H9 (cell line): ENCODE data around the gene TBPL1. TPM values are rescaled to one million over a fixed set of nuclear protein-coding genes. Genes with fewer than 3 reads are reported as not detected.

Source experiments
- DNase-seq: peaks from one replicate; pipeline ENCODE4 v3.0.0-alpha.2; 2017
- H2AFZ ChIP-seq: one replicate; pipeline ENCODE4 v1.6.1; 2013; ENCODE audit warnings: mild to moderate bottlenecking, low read length, control low read depth, moderate library complexity
- H2AK5ac ChIP-seq: 2 replicates; pipeline ENCODE4 v1.6.1; 2013; ENCODE audit warnings: low read length, control low read depth, mixed read lengths; ENCODE audit not compliant: insufficient read length
- H2BK120ac ChIP-seq: one replicate; pipeline ENCODE4 v1.6.1; 2013; ENCODE audit warnings: low read depth, mild to moderate bottlenecking, low read length, control low read depth, inconsistent platforms; ENCODE audit not compliant: poor library complexity, severe bottlenecking
- H2BK12ac ChIP-seq: 2 replicates; pipeline ENCODE4 v1.6.1; 2013; ENCODE audit warnings: low read length, control low read depth, mixed read lengths, low read depth; ENCODE audit not compliant: insufficient read length
- H2BK15ac ChIP-seq: 2 replicates; pipeline ENCODE4 v1.6.1; 2013; ENCODE audit warnings: low read depth, low read length, control low read depth
- H2BK20ac ChIP-seq: one replicate; pipeline ENCODE4 v1.6.1; 2013; ENCODE audit warnings: low read depth, mild to moderate bottlenecking, low read length, control low read depth, inconsistent platforms; ENCODE audit not compliant: poor library complexity, severe bottlenecking
- H2BK5ac ChIP-seq: 2 replicates; pipeline ENCODE4 v1.6.1; 2013; ENCODE audit warnings: low read length, control low read depth, mixed read lengths; ENCODE audit not compliant: insufficient read length
- H3K14ac ChIP-seq: 2 replicates; pipeline ENCODE4 v1.6.1; 2013; ENCODE audit warnings: low read length, control low read depth; ENCODE audit not compliant: insufficient read depth
- H3K18ac ChIP-seq: 2 replicates; pipeline ENCODE4 v1.6.1; 2013; ENCODE audit warnings: low read depth, mild to moderate bottlenecking, mixed read lengths, low read length, control low read depth; ENCODE audit not compliant: insufficient read length
- H3K23ac ChIP-seq: 2 replicates; pipeline ENCODE4 v1.6.1; 2013; ENCODE audit warnings: low read length, control low read depth, mixed read lengths, low read depth; ENCODE audit not compliant: insufficient read length
- H3K23me2 ChIP-seq: 2 replicates; pipeline ENCODE4 v1.6.1; 2013; ENCODE audit warnings: low read depth, mild to moderate bottlenecking, mixed read lengths, low read length, control low read depth; ENCODE audit not compliant: insufficient read length, poor library complexity, severe bottlenecking
- H3K27ac ChIP-seq: 2 replicates; pipeline ENCODE4 v1.5.1; 2013; ENCODE audit warnings: low read length, control low read depth, mixed read lengths, low read depth; ENCODE audit not compliant: insufficient read length
- H3K27me3 ChIP-seq: 2 replicates; pipeline ENCODE4 v1.6.1; 2013; ENCODE audit warnings: low read length, control low read depth, inconsistent platforms; ENCODE audit not compliant: insufficient read depth
- H3K4ac ChIP-seq: 2 replicates; pipeline ENCODE4 v1.6.1; 2013; ENCODE audit warnings: low read depth, mild to moderate bottlenecking, control low read depth, inconsistent platforms, low read length, moderate library complexity
- H3K4me1 ChIP-seq: 2 replicates; pipeline ENCODE4 v1.6.1; 2013; ENCODE audit warnings: low read length, control low read depth, inconsistent platforms; ENCODE audit not compliant: insufficient read depth
- H3K4me2 ChIP-seq: 2 replicates; pipeline ENCODE4 v1.6.1; 2013; ENCODE audit warnings: low read length, control low read depth, mixed read lengths; ENCODE audit not compliant: insufficient read length, insufficient read depth
- H3K56ac ChIP-seq: 2 replicates; pipeline ENCODE4 v1.6.1; 2013; ENCODE audit warnings: low read depth, mild to moderate bottlenecking, mixed read lengths, low read length, control low read depth; ENCODE audit not compliant: insufficient read length
- H3K79me1 ChIP-seq: 2 replicates; pipeline ENCODE4 v1.6.1; 2013; ENCODE audit warnings: low read depth, mild to moderate bottlenecking, moderate library complexity, low read length, control low read depth, inconsistent platforms; ENCODE audit not compliant: insufficient read depth, poor library complexity, severe bottlenecking
- H3K79me2 ChIP-seq: 2 replicates; pipeline ENCODE4 v1.6.1; 2013; ENCODE audit warnings: low read length, control low read depth, inconsistent platforms; ENCODE audit not compliant: insufficient read depth
- H3K9ac ChIP-seq: 2 replicates; pipeline ENCODE4 v1.6.1; 2013; ENCODE audit warnings: low read length, control low read depth, mixed read lengths; ENCODE audit not compliant: insufficient read length; ENCODE audit errors: extremely low read depth
- H3K9me3 ChIP-seq: one replicate; pipeline ENCODE4 v1.6.1; 2013; ENCODE audit warnings: low read depth, low read length, inconsistent platforms; ENCODE audit not compliant: control insufficient read depth
- H3T11ph ChIP-seq: one replicate; pipeline ENCODE4 v1.6.1; 2013; ENCODE audit warnings: mild to moderate bottlenecking, low read length, control low read depth, inconsistent platforms
- H4K20me1 ChIP-seq: one replicate; pipeline ENCODE4 v1.6.1; 2013; ENCODE audit not compliant: control insufficient read depth, insufficient read length, insufficient read depth
- H4K5ac ChIP-seq: 2 replicates; pipeline ENCODE4 v1.6.1; 2013; ENCODE audit warnings: low read depth, mild to moderate bottlenecking, mixed read lengths, low read length, control low read depth; ENCODE audit not compliant: insufficient read length
- H4K8ac ChIP-seq: replicated peaks from 2 replicates; pipeline ENCODE4 v1.6.1; 2013; ENCODE audit warnings: low read length, control low read depth, mixed read lengths, low read depth; ENCODE audit not compliant: insufficient read length
- H4K91ac ChIP-seq: 2 replicates; pipeline ENCODE4 v1.6.1; 2013; ENCODE audit warnings: low read depth, mild to moderate bottlenecking, moderate library complexity, mixed read lengths, low read length, control low read depth; ENCODE audit not compliant: insufficient read length
- H3K27ac Mint-ChIP-seq, 3 experiments: 2 replicates in 2 of 3; 3 replicates in 1 of 3; pipeline ENCODE4 v1.8.0; 2020 to 2021; ENCODE audit warnings: mixed read lengths in 3 of 3, mild to moderate bottlenecking in 1 of 3, moderate library complexity in 1 of 3
- H3K27me3 Mint-ChIP-seq: 2 replicates; pipeline ENCODE4 v1.8.0; 2021; ENCODE audit warnings: low read depth, mild to moderate bottlenecking, moderate library complexity, mixed read lengths
- H3K36me3 Mint-ChIP-seq, 3 experiments: 2 replicates in 2 of 3; 3 replicates in 1 of 3; pipeline ENCODE4 v1.8.0; 2020 to 2021; ENCODE audit warnings: low read depth in 3 of 3, mixed read lengths in 3 of 3; ENCODE audit not compliant: insufficient read depth in 1 of 3
- H3K4me1 Mint-ChIP-seq, 2 experiments: 2 replicates each; pipeline ENCODE4 v1.8.0; 2020; ENCODE audit warnings: mixed read lengths in 2 of 2
- H3K4me3 Mint-ChIP-seq, 2 experiments: 2 replicates in 1 of 2; 3 replicates in 1 of 2; pipeline ENCODE4 v1.8.0; 2020 to 2021; ENCODE audit warnings: mild to moderate bottlenecking in 2 of 2, mixed read lengths in 2 of 2, moderate library complexity in 1 of 2
- H3K9me3 Mint-ChIP-seq, 2 experiments: 2 replicates in 1 of 2; 3 replicates in 1 of 2; pipeline ENCODE4 v1.8.0; 2020; ENCODE audit warnings: mild to moderate bottlenecking in 2 of 2, mixed read lengths in 2 of 2, moderate library complexity in 1 of 2
- CTCF ChIP-seq: fragments of 200-600 bp; sonication (generic); conservative IDR thresholded peaks from 3 replicates; pipeline ENCODE4 v1.8.0; 2021; ENCODE audit warnings: antibody characterized with exemption, mild to moderate bottlenecking
- WGBS: extraction: QIAGEN DNeasy Blood & Tissue Kit; methylation state at CpG from one replicate; pipeline ENCODE4 v1.1.7; 2013; ENCODE audit warnings: missing lambda C conversion rate, low lambda C conversion rate, mixed read lengths; ENCODE audit not compliant: insufficient read length; ENCODE audit errors: extremely low coverage; 5-methylcytosine and 5-hydroxymethylcytosine counted together
- total RNA-seq: library from RNA; stranded (reverse); gene quantifications from 2 replicates; pipeline ENCODE4 v1.2.1, GENCODE V29; 2021

TBPL1 gene
- total RNA-seq, 1 experiment from 2014 or later, result 49.7 TPM

- no peak overlapping the region for H3K23ac ChIP-seq
- H2AK5ac ChIP-seq, result no peak overlapping the region
- no peak overlapping the region for H2BK12ac ChIP-seq
- H4K20me1 ChIP-seq, result no peaks in the 10 kb centered on the region
- H2BK5ac ChIP-seq, result no peak overlapping the region
- Mint-ChIP-seq H3K27me3 (no peaks in the 10 kb centered on the region; the same call in 1 of the 2 replicates), H3K4me3 (no peak overlapping the region), H3K9me3 (peaks cover 0 to 4% of the 10 kb centered on the region in 2 experiments; a peak in 1 of 5 replicates), H3K27ac (no peak overlapping the region), H3K4me1 (peaks cover 12 to 13% of the 10 kb centered on the region in 2 experiments), H3K36me3 (peaks cover 0 to 5% (median 0%) of the 10 kb centered on the region in 3 experiments; a peak in 3 of 7 replicates)
- no peak for TF ChIP-seq CTCF
- H3K4me1 ChIP-seq, result no peaks in the 10 kb centered on the region
- H3K79me2 ChIP-seq, result no peaks in the 10 kb centered on the region
- no peak overlapping the region for H2BK120ac ChIP-seq
- no peak overlapping the region for H3K4me2 ChIP-seq
- H3K23me2 ChIP-seq, result no peaks in the 10 kb centered on the region
- H4K5ac ChIP-seq, result no peak overlapping the region
- H4K91ac ChIP-seq, result no peak overlapping the region
- WGBS, result no CpG with 5 or more reads among the region's 6 CpGs
- no peak for DNase-seq
- H3K9me3 ChIP-seq, result no peaks in the 10 kb centered on the region
- no peaks in the 10 kb centered on the region for H3K27me3 ChIP-seq
- H3K56ac ChIP-seq, result no peak overlapping the region
- no peak overlapping the region for H3K14ac ChIP-seq
- no peak overlapping the region for H2BK20ac ChIP-seq
- no peak overlapping the region for H2BK15ac ChIP-seq
- H4K8ac ChIP-seq, result no peak overlapping the region
- no peak overlapping the region for H3K9ac ChIP-seq
- no peaks in the 10 kb centered on the region for H3K79me1 ChIP-seq
- H3K27ac ChIP-seq, result no peak overlapping the region
- H2AFZ ChIP-seq, result no peak overlapping the region
- no peak overlapping the region for H3T11ph ChIP-seq
- H3K18ac ChIP-seq, result no peak overlapping the region
- H3K4ac ChIP-seq, result no peak overlapping the region
Observed at GRCh38 chr6:133997267-133997666, 44.2 kb downstream of the TBPL1 start.
